ENCODE measurements around the gene FZD4.
"Not testable (repeated sequence)": the region's sequence is repeated elsewhere in the genome, so short reads cannot be mapped to it uniquely, and the experiment has no call there.

FZD4 gene

GRCh38 chr11:86933891-86934581, 21.2 kb downstream of the FZD4 start:
- Mint-ChIP-seq H3K27ac (no peak overlapping the region), H3K27me3 (peaks cover 3% of the 10 kb centered on the region), H3K4me3 (no peak overlapping the region), H3K4me1 (ENCODE audit: low read depth) (no peaks in the 10 kb centered on the region), H3K36me3 (no peaks in the 10 kb centered on the region), H3K9me3 (ENCODE audit: low read depth) (no peaks in the 10 kb centered on the region)

DNA sequence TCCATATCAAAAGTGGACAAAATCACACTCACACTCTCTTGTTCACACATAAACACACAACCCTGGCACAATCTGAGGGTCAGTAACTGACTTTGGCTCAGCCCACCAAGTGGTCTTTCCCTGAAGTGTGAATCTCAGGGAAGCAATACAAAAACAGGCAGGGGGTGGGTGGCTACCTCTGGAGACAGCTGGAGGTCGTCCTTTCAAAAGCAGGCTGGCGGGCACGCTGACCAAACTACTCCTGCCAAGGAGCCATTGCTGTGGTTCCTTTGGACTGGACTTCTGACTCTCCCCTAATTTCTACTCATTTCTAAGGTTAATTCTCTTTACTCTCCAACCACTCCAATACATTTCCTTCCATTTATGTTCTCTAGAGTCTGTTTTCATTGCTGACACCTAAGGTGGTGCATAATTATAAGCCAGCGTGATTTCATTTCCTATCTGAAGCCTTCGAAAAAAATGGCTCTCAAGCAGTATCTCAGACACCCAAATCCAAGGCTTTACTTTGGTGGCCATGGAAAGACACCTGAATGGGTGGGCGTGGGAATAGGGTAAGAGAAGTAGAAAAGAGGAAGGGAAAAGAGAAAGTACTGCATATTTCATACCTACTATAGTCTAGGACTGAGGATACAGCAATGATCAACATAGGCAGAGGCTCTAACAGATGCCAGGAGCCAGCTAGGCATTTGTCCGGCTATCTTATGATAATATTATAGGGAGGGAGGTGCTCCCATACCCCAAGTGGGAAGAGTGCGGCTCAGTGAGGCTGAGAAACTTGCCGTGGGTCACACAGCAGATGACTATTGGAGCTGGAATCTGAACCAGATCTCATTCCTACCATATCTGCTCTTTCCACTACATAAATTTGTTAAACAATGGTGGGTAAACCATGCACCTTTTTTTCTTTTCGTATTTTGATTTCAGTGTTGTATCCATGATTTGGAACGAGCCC, 22.0 kb downstream of the FZD4 start:
- no peak overlapping the region for H3K4me3 Mint-ChIP-seq
- peaks cover 1% of the 10 kb centered on the region for H3K27me3 Mint-ChIP-seq

GRCh38 chr11:86932259-86932585, 23.0 kb downstream of the FZD4 start:
- Mint-ChIP-seq H3K4me3 (no peak overlapping the region), H3K9me3 (ENCODE audit: low read depth) (no peaks in the 10 kb centered on the region), H3K4me1 (ENCODE audit: low read depth) (no peaks in the 10 kb centered on the region), H3K27ac (no peak overlapping the region), H3K27me3 (no peaks in the 10 kb centered on the region), H3K36me3 (no peaks in the 10 kb centered on the region)

More for the DNA sequence above, 22.0 kb downstream of the FZD4 start:
- no peaks in the 10 kb centered on the region for H3K9me3 Mint-ChIP-seq (ENCODE audit: low read depth)
- H3K36me3 Mint-ChIP-seq, result no peaks in the 10 kb centered on the region
- H3K27ac Mint-ChIP-seq, result no peak overlapping the region
- no peaks in the 10 kb centered on the region for H3K4me1 Mint-ChIP-seq (ENCODE audit: low read depth)

GRCh38 chr11:86931548-86932258, 23.5 kb downstream of the FZD4 start:
- no peaks in the 10 kb centered on the region for H3K36me3 Mint-ChIP-seq
- H3K27ac Mint-ChIP-seq, result no peak overlapping the region
- no peak overlapping the region for H3K4me3 Mint-ChIP-seq
- no peaks in the 10 kb centered on the region for H3K27me3 Mint-ChIP-seq
- no peaks in the 10 kb centered on the region for H3K9me3 Mint-ChIP-seq (ENCODE audit: low read depth)
- H3K4me1 Mint-ChIP-seq (ENCODE audit: low read depth), result no peaks in the 10 kb centered on the region

GRCh38 chr11:86930957-86931547, 24.1 kb downstream of the FZD4 start:
- Mint-ChIP-seq H3K27ac (no peak overlapping the region), H3K27me3 (no peaks in the 10 kb centered on the region), H3K4me3 (no peak overlapping the region), H3K36me3 (no peaks in the 10 kb centered on the region), H3K4me1 (ENCODE audit: low read depth) (no peaks in the 10 kb centered on the region), H3K9me3 (ENCODE audit: low read depth) (no peaks in the 10 kb centered on the region)

- H3K36me3 Mint-ChIP-seq, result no peaks in the 10 kb centered on the region
- no peaks in the 10 kb centered on the region for H3K4me1 Mint-ChIP-seq (ENCODE audit: low read depth)
- H3K27me3 Mint-ChIP-seq, result no peaks in the 10 kb centered on the region
- H3K9me3 Mint-ChIP-seq (ENCODE audit: low read depth), result no peaks in the 10 kb centered on the region
- H3K27ac Mint-ChIP-seq, result no peak overlapping the region
- no peak overlapping the region for H3K4me3 Mint-ChIP-seq
Measured at GRCh38 chr11:86926975-86927374, 28.2 kb downstream of the FZD4 start.

DNA sequence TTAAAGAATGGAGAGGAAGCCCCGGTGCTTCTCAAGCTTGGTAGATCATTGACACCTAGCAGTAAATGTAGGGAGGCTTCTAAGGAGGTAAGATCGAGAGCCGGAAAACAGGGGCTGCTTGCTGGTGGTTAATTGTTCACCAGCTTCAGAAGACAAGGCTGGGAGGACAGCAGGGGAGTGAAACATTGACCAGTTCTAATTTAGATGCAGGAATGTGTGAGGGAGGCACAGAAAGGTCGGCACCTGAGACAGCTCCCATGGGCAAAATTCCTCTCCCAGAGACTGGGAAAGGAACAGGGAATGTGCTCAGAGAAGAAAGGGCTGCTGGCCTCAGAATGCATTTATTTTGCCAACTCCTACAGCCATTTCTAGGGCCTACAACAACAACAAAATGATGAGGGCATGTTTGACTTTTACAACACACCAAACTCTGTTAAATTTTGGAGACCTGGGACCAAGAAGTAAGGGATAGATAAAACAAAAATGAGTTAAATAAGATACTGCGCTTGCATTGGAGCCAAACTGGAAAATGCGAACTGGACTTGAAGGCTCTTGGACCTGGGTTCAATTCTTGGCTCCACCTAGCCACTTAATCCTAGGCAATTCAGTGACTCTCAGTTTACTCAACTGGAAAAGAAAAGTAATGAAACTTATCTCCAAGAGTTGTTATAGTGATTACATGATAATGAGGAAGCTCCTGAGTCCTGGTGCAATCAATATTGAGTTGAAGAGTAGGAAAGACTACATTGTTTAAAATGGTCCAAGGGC, 31.0 kb downstream of the FZD4 start:
- H3K4me3 Mint-ChIP-seq, result no peak overlapping the region
- H3K4me1 Mint-ChIP-seq (ENCODE audit: low read depth), result no peaks in the 10 kb centered on the region
- H3K27ac Mint-ChIP-seq, result no peak overlapping the region
- no peaks in the 10 kb centered on the region for H3K9me3 Mint-ChIP-seq (ENCODE audit: low read depth)
- no peaks in the 10 kb centered on the region for H3K27me3 Mint-ChIP-seq
- no peaks in the 10 kb centered on the region for H3K36me3 Mint-ChIP-seq

DNA sequence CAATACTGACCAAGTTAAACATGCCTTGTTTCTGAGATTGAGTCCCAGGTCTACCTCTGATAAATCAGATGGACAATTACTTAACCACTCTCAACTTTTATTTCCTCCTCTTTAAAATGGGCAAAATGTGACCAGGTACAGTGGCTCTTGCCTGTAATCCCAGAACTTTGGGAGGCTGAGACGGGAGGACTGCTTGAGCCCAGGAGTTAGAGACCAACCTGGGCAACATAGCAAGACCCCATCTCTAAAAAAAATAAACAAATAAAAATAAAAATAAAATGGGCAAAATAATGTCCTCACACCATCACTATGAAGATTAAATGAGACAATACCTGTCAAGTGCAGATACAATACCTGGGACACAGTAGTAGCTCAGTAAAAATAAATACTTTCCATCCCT, 33.0 kb downstream of the FZD4 start:
- Mint-ChIP-seq H3K27me3 (no peaks in the 10 kb centered on the region), H3K4me3 (no peak overlapping the region), H3K27ac (no peak overlapping the region), H3K9me3 (ENCODE audit: low read depth) (no peaks in the 10 kb centered on the region), H3K36me3 (no peaks in the 10 kb centered on the region), H3K4me1 (ENCODE audit: low read depth) (no peaks in the 10 kb centered on the region)

DNA sequence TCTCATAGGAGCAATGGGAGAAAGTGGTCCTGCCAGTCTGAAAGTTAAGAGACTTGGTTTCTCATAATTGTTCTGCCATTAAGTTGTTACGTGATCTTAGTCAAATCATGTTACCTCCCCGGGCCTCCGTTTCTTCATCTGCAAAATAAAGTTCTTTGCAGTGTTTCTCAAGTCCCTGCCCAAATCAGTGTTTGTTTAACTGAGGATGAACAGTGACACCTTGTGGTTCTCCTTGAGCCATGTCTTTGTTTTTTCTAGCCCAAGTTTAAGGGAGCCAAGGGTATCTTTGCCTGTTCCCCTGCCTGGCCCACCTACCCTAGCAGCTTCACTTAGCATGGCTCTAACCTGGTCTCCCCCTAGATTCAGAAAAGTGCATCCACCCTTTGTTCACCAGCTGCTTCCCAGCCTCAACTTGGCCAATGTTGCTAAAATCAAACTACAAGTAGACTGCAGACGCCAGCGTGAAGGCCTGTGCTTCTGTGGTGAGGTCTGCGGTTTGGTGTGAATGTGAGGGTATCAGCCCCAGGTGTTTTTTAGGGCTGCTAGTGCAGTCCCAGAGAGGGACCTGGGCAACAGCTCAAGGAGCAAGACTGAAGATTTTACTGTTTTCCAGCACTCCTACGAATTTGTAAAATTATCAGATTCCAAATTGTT, 35.5 kb downstream of the FZD4 start:
- no peaks in the 10 kb centered on the region for H3K36me3 Mint-ChIP-seq
- H3K27ac Mint-ChIP-seq, result no peak overlapping the region
- no peak overlapping the region for H3K4me3 Mint-ChIP-seq
- H3K9me3 Mint-ChIP-seq (ENCODE audit: low read depth), result no peaks in the 10 kb centered on the region
- no peaks in the 10 kb centered on the region for H3K27me3 Mint-ChIP-seq
- H3K4me1 Mint-ChIP-seq (ENCODE audit: low read depth), result peaks cover 3% of the 10 kb centered on the region

DNA sequence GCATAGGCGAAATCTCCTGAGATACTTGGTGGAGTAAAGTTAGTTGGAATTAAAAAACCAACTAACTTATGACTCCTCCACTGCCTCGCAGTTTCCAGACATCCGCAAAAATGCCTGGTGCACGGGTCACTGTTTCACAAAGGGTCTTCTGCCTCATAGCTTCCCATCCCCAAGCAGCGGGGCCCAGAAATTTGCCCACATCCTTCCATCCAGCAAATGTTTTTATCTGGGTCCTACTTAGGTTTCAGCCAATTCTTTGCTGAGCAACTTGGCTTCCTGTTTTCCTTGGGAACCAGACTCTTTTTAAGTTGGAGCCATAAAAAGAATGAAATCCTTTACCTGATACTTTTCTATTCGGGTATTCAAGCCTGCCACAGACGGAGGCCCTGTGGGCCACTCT, 36.2 kb downstream of the FZD4 start:
- Mint-ChIP-seq H3K36me3 (no peaks in the 10 kb centered on the region), H3K27ac (no peak overlapping the region), H3K27me3 (no peaks in the 10 kb centered on the region), H3K4me1 (ENCODE audit: low read depth) (peaks cover 3% of the 10 kb centered on the region), H3K9me3 (ENCODE audit: low read depth) (no peaks in the 10 kb centered on the region), H3K4me3 (no peak overlapping the region)

DNA sequence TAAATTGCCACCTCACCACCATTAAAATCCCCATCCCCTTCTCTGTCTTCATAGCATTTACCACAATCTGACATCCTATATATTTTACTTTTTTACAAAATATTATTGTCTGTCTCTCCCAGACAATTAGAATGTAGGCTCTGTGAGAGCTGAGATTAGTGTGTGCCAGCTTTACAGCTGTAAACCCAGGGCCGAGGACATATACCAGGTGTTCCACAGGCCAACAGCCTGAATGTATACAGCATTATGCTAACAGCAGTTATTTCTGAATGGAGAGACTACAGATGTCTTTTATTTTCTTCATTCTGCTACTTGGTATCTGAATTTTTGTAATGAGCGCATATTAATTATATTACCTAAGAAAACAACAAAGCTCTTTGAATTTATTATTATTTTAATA, 36.7 kb downstream of the FZD4 start:
- Mint-ChIP-seq H3K9me3 (ENCODE audit: low read depth) (no peaks in the 10 kb centered on the region), H3K36me3 (no peaks in the 10 kb centered on the region), H3K27me3 (peaks cover 2% of the 10 kb centered on the region), H3K27ac (no peak overlapping the region), H3K4me3 (no peak overlapping the region), H3K4me1 (ENCODE audit: low read depth) (peaks cover 3% of the 10 kb centered on the region)

- H3K36me3 Mint-ChIP-seq, result no peaks in the 10 kb centered on the region
- no peak overlapping the region for H3K27ac Mint-ChIP-seq
- peaks cover 3% of the 10 kb centered on the region for H3K27me3 Mint-ChIP-seq
- no peaks in the 10 kb centered on the region for H3K9me3 Mint-ChIP-seq (ENCODE audit: low read depth)
- no peak overlapping the region for H3K4me3 Mint-ChIP-seq
- peaks cover 3% of the 10 kb centered on the region for H3K4me1 Mint-ChIP-seq (ENCODE audit: low read depth)
Measured at GRCh38 chr11:86917589-86917988, 37.6 kb downstream of the FZD4 start.

GRCh38 chr11:86916330-86916729, 38.9 kb downstream of the FZD4 start:
- no peaks in the 10 kb centered on the region for H3K9me3 Mint-ChIP-seq (ENCODE audit: low read depth)

GRCh38 chr11:86915850-86916249, 39.3 kb downstream of the FZD4 start:
- not testable (repeated sequence) for H3K4me1 Mint-ChIP-seq (ENCODE audit: low read depth); H3K4me3 Mint-ChIP-seq; H3K36me3 Mint-ChIP-seq; H3K9me3 Mint-ChIP-seq (ENCODE audit: low read depth); H3K27ac Mint-ChIP-seq; H3K27me3 Mint-ChIP-seq

More at GRCh38 chr11:86916330-86916729, 38.9 kb downstream of the FZD4 start:
- H3K27me3 Mint-ChIP-seq, result peaks cover 3% of the 10 kb centered on the region
- H3K4me1 Mint-ChIP-seq (ENCODE audit: low read depth), result peaks cover 3% of the 10 kb centered on the region
- no peak overlapping the region for H3K27ac Mint-ChIP-seq
- H3K36me3 Mint-ChIP-seq, result no peaks in the 10 kb centered on the region
- H3K4me3 Mint-ChIP-seq, result no peak overlapping the region

Measured in activated naive CD8-positive, alpha-beta T cell (primary cell).